ENCODE results near the gene MAP3K19.

DNA sequence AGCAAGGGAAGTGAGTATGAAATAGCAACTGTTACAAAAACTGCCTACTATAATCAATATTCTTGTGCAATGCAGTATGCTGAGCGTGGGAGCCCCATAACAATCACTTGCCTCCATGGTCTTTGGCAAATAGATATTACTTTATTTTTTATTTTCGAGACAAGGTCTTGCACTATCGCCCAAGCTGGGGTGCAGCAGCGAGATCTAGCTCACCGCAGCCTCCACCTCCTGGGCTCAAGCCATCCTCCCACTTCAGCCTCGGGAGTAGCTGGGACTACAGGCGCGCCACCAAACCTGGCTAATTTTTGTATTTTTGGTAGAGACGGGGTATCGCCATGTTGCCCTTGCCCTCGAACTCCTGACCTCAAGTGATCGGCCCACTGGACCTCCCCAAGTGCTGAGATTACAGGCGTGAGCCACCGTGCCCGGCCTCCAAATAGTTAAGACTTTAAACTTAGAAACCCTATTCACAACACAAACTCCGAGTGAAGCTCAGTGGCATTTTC lies 129.8 kb downstream of the MAP3K19 start:
- TF ChIP-seq CTCF (IDR thresholded peaks at IDR 0.05) = no peak
- no peak for TF ChIP-seq POLR2A (IDR thresholded peaks at IDR 0.05)
- TF ChIP-seq POLR2AphosphoS5 (IDR thresholded peaks at IDR 0.05; ENCODE audit: insufficient read depth in 1 of 2, low read depth in 1 of 2) = no peak
